Measurements from ENCODE around the gene TAX1BP3.

Gene TAX1BP3

GRCh38 chr17:3657874-3658783, 10.2 kb downstream of the TAX1BP3 start:
- DNase-seq: no peak

DNA sequence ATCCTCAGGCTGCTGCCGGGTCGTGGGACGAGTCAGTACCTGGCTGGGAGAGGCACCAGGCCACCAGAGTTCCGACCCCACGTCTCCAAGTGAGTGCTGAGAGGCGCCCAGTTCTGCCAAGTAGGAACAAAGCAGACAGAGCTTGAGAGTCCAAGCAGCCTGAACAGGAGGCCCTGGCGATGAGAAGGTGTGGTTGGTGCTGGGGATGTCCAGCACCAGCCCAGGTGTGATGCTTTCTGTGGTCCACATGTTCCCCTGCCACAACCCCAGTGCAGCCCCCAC, 10.8 kb downstream of the TAX1BP3 start:
- DNase-seq: no peak

GRCh38 chr17:3656755-3657587, 11.4 kb downstream of the TAX1BP3 start:
- DNase-seq: no peak

GRCh38 chr17:3656353-3656752, 12.0 kb downstream of the TAX1BP3 start:
- DNase-seq: no peak

DNA sequence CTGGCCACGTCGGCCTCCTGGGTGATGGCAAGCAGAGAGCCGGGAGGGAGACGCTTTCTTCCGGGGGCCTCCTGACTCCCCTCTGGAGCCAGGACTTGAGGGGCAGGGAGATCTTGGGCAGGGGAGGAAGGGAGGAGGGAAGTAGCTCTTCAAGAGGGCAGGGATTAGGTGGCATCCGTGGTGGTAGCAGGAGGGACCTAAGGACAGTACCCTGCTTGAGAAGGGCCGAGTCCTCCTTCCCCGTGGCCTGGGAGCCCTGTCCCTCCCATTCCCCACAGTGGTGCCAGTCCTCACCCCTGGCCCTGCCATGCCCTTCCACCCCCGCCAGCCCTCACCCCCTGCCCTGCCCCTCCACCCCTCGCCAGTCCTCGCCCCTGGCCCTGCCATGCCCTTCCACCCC, 12.6 kb downstream of the TAX1BP3 start:
- no peak for DNase-seq

- peak; percentile 74 for DNase-seq
Observed at GRCh38 chr17:3647769-3648555, 20.4 kb downstream of the TAX1BP3 start.

GRCh38 chr17:3647251-3647650, 21.1 kb downstream of the TAX1BP3 start:
- no peak for DNase-seq

DNA sequence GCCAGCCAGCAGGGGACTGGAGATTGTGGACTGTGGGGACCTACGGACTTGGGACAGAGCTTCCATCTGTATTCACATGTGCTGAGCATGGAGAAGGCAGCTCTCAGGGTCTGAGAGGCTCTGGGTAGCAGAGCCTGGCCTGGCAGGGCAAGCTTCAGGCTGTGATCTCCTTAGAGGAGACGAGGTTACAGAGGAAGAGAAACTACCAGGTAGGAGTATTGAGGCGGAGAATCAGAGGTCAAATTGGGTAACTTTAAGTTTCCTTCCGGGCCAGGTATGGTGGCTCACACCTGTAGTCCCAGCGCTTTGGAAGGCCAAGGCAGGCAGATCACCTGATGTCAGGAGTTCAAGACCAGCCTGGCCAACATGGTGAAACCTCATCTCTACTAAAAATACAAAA, 23.1 kb downstream of the TAX1BP3 start:
- DNase-seq: no peak

- DNase-seq: peak; percentile 38
Observed at GRCh38 chr17:3643889-3644349, 24.5 kb downstream of the TAX1BP3 start.

DNA sequence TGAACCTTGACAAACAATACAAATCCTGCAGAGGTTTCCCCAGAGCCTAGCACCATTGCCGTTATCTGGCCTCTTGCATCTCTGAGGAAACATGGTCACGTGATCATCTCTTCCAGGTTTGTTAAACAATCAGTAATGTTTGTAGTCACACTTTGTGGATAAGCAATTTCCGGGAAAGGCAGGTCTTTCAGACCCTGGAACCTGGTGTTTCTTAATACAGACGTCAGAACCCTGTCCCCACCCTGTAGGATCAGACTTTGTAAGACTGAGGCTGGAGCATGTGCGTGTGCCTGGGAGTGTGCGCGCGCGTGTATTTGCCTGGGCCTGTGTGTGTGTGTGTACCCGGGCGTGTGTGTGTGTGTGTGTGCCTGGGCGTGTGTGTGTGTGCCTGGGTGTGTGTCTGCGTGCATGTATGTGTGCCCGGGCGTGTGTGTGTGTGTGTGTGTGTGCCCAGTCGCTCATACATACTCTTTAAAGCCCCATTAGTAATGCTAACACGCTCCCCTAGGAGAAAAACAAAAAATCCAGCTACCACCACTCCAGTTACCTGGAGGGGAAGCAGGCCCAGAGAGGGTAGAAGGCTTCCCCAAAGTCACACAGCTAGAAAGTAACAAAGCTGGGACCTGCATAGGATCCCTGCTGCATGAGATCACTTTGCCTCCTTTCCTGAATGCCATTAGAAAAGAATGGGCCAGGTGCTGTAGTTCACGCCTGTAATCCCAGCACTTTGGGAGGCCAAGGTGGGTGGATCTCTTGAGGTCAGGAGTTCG, 26.5 kb downstream of the TAX1BP3 start:
- DNase-seq: no peak

DNA sequence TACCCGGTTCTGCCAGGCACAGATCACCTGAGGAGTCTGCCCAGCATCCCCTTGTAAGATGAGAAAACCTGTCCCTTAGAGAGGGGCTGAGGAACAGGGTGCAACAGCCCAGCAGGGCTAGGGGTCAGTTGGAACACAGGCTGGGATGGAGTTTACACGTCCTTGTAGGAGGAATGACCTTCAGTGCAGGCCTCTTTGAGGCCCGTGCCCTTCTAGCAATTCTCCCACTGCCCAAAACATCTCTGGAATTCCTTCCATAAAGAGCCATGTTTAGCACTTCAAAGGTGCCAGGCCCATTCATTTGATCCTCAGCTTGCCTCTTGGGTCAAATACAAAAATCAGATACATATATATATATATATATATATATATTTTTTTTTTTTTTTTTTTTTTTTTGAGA, 27.4 kb downstream of the TAX1BP3 start:
- no peak for DNase-seq

- DNase-seq: peak; percentile 63
Observed at GRCh38 chr17:3639981-3640596, 28.3 kb downstream of the TAX1BP3 start.

GRCh38 chr17:3636908-3637373, 31.4 kb downstream of the TAX1BP3 start:
- no peak for DNase-seq

GRCh38 chr17:3636154-3636907, 32.0 kb downstream of the TAX1BP3 start, which contains the start of the genes CTNS and SHPK:
Gene CTNS (plus strand): TSS chr17:3636760. CDS start chr17:3640207, 3,447 bp downstream.
Gene SHPK (minus strand): TSS chr17:3636250. CDS start chr17:3636219, 31 bp downstream.
- peak; percentile 96 for DNase-seq

DNA sequence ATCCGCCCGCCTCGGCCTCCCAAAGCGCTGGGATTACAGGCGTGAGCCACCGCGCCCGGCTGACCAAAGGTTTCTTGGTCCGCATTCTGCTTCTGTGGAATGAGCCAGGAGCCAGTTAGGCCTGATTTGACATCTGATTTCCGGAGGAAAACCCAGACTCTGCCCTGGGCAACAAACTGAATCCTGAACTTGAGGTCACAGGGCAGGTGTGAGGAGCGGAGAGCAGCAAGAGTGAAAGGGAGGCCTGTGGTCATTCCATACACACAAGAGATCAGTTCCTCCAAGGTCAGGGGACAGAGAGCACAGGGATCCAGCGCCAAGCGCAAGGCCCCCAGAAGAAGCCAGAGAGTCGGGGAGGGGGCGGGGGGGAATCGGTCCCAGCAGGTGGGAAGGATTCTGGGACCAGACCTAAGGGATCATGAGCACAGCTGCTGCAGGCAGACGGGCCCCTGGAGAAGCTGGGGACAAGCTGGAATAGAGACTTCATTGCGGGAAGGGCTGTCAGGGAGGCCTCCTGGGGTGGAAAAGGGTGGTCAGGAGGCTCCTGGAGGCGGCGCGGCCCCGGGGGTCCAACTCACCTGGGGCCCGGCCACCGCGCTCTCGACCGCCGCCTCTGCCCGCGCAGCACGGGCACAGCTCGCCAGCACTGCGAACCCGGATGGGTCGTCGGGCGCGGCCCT, 32.8 kb downstream of the TAX1BP3 start:
- no peak for DNase-seq

DNA sequence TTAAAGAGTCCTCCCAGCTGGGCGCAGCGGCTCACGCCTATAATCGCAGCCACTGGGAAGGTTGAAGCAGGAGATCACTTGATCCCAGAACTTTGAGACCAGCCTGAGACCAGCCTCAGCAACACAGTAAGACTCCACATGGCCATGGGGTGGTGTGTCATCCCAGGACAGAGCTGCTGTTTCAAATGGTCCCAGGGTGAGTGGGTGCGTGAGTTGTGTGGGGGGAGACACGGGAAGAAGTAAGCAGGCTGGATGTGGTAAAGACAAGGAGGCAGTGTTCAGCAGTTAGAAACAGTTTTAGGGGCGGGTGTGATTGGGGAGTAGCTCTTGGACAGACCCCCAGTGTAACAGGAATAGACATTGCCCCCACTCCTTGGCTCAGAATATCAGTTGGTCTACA, 36.1 kb downstream of the TAX1BP3 start:
- DNase-seq: no peak

DNA sequence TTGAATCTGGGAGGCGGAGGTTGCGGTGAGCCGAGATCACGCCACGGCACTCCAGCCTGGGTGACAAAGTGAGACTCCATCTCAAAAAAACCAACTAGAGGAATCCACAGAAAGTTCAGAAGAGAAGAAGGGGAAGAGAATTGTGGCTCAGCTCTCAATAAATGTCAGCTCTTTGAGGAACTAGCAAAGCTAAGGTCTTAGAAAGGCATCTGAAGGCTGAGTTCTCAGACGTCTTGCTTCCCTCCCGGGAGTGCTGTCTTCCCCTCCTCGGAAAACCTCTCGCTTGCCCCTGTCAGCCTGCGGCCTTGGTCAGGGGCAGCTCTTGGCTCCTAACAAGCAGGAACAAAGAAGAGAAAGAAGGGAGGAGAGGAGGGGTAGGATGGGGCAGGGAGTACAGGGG, 37.6 kb downstream of the TAX1BP3 start:
- no peak for DNase-seq

GRCh38 chr17:3627769-3628167, 40.6 kb downstream of the TAX1BP3 start:
- no peak for DNase-seq

- no peak for DNase-seq
Observed at GRCh38 chr17:3626831-3627768, 41.3 kb downstream of the TAX1BP3 start.
